Muscle layer of colon (tissue), 2 donors: ENCODE measurements around the gene PPP1R26.

Experiments
- H3K27ac ChIP-seq: one replicate; pipeline ENCODE4 v1.7.0; 2013; ENCODE audit warnings: low read depth, mild to moderate bottlenecking, low read length, moderate library complexity
- H3K27me3 ChIP-seq, 2 donors: one replicate each; pipeline ENCODE4 v1.7.0; 2013; ENCODE audit warnings: low read length in 2 of 2, mild to moderate bottlenecking in 2 of 2; ENCODE audit not compliant: insufficient read depth in 2 of 2, control insufficient read depth in 1 of 2
- H3K36me3 ChIP-seq: one replicate; pipeline ENCODE4 v1.7.0; 2013; ENCODE audit warnings: mild to moderate bottlenecking, low read length; ENCODE audit not compliant: insufficient read depth
- H3K4me1 ChIP-seq: one replicate; pipeline ENCODE4 v1.7.0; 2013; ENCODE audit warnings: mild to moderate bottlenecking, low read length; ENCODE audit not compliant: insufficient read depth
- H3K4me3 ChIP-seq, 2 donors: one replicate each; pipeline ENCODE4 v1.7.0; 2013; ENCODE audit warnings: low read length in 2 of 2, low read depth in 1 of 2, mild to moderate bottlenecking in 1 of 2, moderate library complexity in 1 of 2
- H3K9ac ChIP-seq: one replicate; pipeline ENCODE4 v1.7.0; 2013; ENCODE audit warnings: low read length
- H3K9me3 ChIP-seq: one replicate; pipeline ENCODE4 v1.7.0; 2013; ENCODE audit warnings: mild to moderate bottlenecking, low read length
- donor health status: abdominal sarcoma.
- donor health status: Adenocarcinoma of cecum.

The PPP1R26 gene

DNA sequence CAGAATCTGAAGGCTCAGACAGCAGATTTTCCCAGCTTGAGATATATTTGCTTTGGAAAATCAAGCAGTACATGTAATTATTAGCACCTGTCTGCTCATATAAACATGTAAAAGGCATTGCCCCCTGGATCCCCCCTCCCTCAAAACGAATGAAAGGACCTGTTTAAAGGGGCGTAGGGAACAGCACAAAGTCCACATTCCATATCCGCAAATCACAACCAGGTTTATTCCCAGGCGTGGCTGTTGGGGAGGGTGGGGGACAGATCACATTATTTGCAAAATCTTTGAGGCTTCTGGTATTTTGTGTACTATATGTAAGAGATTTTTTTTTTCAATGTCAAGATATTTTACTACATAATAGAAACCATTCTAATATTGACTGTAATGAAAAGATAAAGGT lies 12.2 kb downstream of the PPP1R26 start:
- Histone ChIP-seq H3K4me1 (no peaks in the 10 kb centered on the region), H3K27ac (no peak overlapping the region), H3K9ac (no peak overlapping the region)

GRCh38 chr9:135492886-135493669 lies 13.5 kb downstream of the PPP1R26 start:
- no peaks in the 10 kb centered on the region for H3K36me3 ChIP-seq
- H3K27me3 ChIP-seq: no peaks in the 10 kb centered on the region
- no peak overlapping the region for H3K9ac ChIP-seq
- H3K27ac ChIP-seq: no peak overlapping the region
- H3K4me1 ChIP-seq: no peaks in the 10 kb centered on the region
- H3K4me3 ChIP-seq: no peak overlapping the region
- H3K9me3 ChIP-seq: no peaks in the 10 kb centered on the region

More for the DNA sequence above, 12.2 kb downstream of the PPP1R26 start:
- Histone ChIP-seq H3K9me3 (no peaks in the 10 kb centered on the region), H3K4me3 (no peak overlapping the region), H3K36me3 (peaks cover 1% of the 10 kb centered on the region), H3K27me3 (no peaks in the 10 kb centered on the region)

GRCh38 chr9:135494791-135495559 lies 15.4 kb downstream of the PPP1R26 start:
- Histone ChIP-seq H3K9ac (no peak overlapping the region), H3K27ac (no peak overlapping the region), H3K9me3 (no peaks in the 10 kb centered on the region), H3K4me3 (no peak overlapping the region), H3K27me3 (no peaks in the 10 kb centered on the region), H3K4me1 (no peaks in the 10 kb centered on the region), H3K36me3 (no peaks in the 10 kb centered on the region)

GRCh38 chr9:135498381-135499126 lies 19.0 kb downstream of the PPP1R26 start:
- Histone ChIP-seq H3K9me3 (no peaks in the 10 kb centered on the region), H3K36me3 (peaks cover 19% of the 10 kb centered on the region), H3K4me1 (peaks cover 14% of the 10 kb centered on the region), H3K27ac (no peak overlapping the region), H3K9ac (no peak overlapping the region), H3K27me3 (no peaks in the 10 kb centered on the region), H3K4me3 (no peak overlapping the region)

- H3K27me3 ChIP-seq: no peaks in the 10 kb centered on the region
- H3K4me3 ChIP-seq: peak overlapping the region; percentile 96 to 99
- H3K9me3 ChIP-seq: no peaks in the 10 kb centered on the region
- peaks cover 29% of the 10 kb centered on the region for H3K36me3 ChIP-seq
- peaks cover 14% of the 10 kb centered on the region for H3K4me1 ChIP-seq
- peak overlapping the region; percentile 79 for H3K27ac ChIP-seq
- peak overlapping the region; percentile 49 for H3K9ac ChIP-seq
Observed at GRCh38 chr9:135499326-135500070, 19.9 kb downstream of the PPP1R26 start.

DNA sequence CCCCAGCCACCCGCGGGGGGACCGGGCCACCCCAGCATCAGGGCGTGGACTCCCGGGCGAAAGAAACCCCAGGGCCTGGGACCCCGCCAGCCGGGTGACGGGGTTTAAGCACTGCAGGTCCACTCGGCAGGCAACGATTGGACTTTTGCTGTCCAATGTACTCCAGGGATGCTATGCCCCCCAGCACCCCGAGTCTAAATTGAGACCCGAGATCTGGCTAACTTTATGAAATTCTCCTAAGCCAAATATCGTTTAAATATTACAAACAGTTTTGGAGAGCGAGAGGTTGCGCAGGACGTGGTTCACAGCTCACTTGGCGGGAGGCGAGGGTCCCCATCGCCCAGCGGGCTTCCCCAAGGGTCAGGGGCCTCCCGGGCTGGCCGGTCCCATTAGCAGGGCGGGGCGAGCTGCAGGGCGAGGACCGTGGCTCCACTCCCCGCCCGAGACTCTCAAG lies 20.5 kb downstream of the PPP1R26 start:
- Histone ChIP-seq H3K4me1 (peaks cover 14% of the 10 kb centered on the region), H3K27me3 (no peaks in the 10 kb centered on the region), H3K9ac (peak overlapping the region; percentile 49)

DNA sequence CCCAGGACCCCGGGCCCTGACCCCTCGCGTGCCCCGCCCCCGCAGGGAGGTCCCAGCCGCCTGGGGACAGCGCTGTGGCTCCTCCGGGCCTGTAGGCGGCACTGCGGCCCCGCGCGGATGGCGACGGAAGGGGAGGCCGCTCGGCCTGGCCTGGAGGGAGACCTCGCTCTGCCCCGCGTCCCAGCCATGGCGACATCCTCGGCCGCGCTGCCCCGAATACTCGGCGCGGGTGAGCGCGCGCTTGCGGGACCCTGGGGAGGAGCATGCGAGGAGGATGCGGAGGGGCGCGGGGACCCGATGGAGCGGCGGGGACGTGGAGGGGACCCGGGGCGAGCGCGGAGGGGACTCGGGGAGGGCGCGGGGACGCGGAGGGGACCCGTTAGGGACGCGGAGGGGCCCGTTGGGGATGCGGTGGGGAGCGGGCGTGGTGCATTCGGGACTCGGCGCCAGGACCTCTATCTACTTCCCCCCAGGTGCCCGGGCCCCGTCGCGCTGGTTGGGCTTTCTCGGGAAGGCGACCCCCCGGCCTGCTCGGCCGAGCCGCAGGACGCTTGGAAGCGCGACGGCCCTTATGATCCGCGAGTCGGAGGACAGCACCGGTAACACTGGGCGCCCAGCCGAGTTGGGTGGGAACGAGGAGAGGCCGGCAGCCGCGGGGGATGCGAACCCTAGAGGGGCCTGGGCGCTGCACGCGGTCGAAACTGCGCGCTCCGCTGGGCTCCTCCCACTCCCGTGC lies 21.1 kb downstream of the PPP1R26 start, which contains the start of gene MRPS2:
MRPS2 (plus strand) TSS at position 158 of the 736 bp plus-strand sequence; CDS start at position 187, 29 bp downstream.
- Histone ChIP-seq H3K9me3 (no peaks in the 10 kb centered on the region), H3K4me1 (peaks cover 14% of the 10 kb centered on the region), H3K27ac (peak within 1 kb of the TSS; percentile 79), H3K27me3 (no peaks in the 10 kb centered on the region), H3K9ac (peak within 1 kb of the TSS; percentile 61), H3K4me3 (peak within 1 kb of the TSS; percentile 96 to 99), H3K36me3 (peaks cover 37% of the 10 kb centered on the region)

More for the DNA sequence above, 20.5 kb downstream of the PPP1R26 start:
- no peaks in the 10 kb centered on the region for H3K9me3 ChIP-seq
- peak overlapping the region; percentile 96 to 99 for H3K4me3 ChIP-seq
- H3K27ac ChIP-seq: peak overlapping the region; percentile 79
- peaks cover 35% of the 10 kb centered on the region for H3K36me3 ChIP-seq

- no peaks in the 10 kb centered on the region for H3K27me3 ChIP-seq
- peaks cover 37% of the 10 kb centered on the region for H3K36me3 ChIP-seq
- peaks cover 14% of the 10 kb centered on the region for H3K4me1 ChIP-seq
- peak overlapping the region; percentile 79 for H3K27ac ChIP-seq
- H3K9ac ChIP-seq: peak overlapping the region; percentile 61
- H3K9me3 ChIP-seq: no peaks in the 10 kb centered on the region
- peak overlapping the region; percentile 96 to 99 for H3K4me3 ChIP-seq
Observed at GRCh38 chr9:135501261-135502167, 21.9 kb downstream of the PPP1R26 start.

DNA sequence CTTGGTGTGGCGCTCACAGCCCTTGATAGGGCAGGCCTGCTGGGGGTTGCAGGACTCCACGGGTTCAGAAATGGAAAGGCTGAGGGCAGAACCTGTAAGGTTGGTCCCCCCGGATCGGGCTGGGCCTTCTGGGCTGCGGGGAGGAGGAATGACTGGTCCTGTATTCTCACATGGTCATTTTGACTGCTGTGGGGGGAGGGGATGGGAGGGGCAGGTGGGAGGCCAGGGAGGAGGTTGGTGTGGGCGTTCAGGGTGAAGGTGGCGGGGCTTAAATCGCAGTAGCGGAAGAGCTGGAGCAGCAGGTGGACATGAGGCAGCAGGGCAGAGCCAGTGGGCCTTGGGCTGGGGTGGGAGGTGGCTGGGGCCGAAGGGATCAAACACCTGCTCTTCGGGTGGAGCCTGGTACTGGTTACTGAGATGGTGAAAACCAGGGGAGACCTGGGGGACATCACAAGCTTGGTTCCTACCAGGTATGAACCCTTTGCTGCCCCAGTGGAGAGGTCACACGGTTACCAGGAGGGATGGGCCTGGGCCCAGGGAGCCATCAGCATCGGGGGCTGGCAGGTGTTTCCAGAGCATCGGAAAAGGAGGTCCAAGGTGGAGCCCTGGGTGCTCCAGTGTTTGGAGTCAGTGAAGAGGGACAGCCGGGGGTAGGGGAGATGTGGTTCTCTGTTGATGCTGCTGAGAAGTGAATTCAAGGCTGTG lies 22.7 kb downstream of the PPP1R26 start:
- H3K9ac ChIP-seq: peak overlapping the region; percentile 61
- no peaks in the 10 kb centered on the region for H3K27me3 ChIP-seq
- peaks cover 37% of the 10 kb centered on the region for H3K36me3 ChIP-seq
- no peaks in the 10 kb centered on the region for H3K9me3 ChIP-seq
- peak overlapping the region in 1 of 2 donors; percentile 96 for H3K4me3 ChIP-seq
- no peak overlapping the region for H3K27ac ChIP-seq
- H3K4me1 ChIP-seq: peaks cover 14% of the 10 kb centered on the region
